PC-9 (cell line): ENCODE measurements around the gene DHRS4.
"Not testable (repeated sequence)": the region's sequence is repeated elsewhere in the genome, so short reads cannot be mapped to it uniquely, and the experiment has no call there.

Source experiments
- CTCF ChIP-seq: fragments of 200-600 bp; sonication (generic); conservative IDR thresholded peaks from 2 replicates; pipeline ENCODE4 v1.6.1; 2017; ENCODE audit warnings: mixed run types, antibody characterized with exemption, mild to moderate bottlenecking, moderate library complexity
- EZH2 ChIP-seq: fragments of 200-600 bp; sonication (generic); IDR thresholded peaks from 2 replicates; pipeline ENCODE4 v1.8.0; 2017; ENCODE audit warnings: antibody characterized with exemption, low read depth

- not testable (repeated sequence) for TF ChIP-seq CTCF, EZH2
These were observed 62.2 kb downstream of the DHRS4 start for GRCh38 chr14:24015745-24016144.
